HepG2 (cell line): Measurements from ENCODE around the gene PEX14. TPM values are rescaled to one million over a fixed set of nuclear protein-coding genes. Genes with fewer than 3 reads are reported as not detected.

Experiments used
- AHR ChIP-seq: IDR thresholded peaks from 2 replicates; pipeline ENCODE4 v1.6.1; 2018; ENCODE audit warnings: missing genetic modification reagents, missing compliant biosample characterization
- ARID4A ChIP-seq: sonication (generic); formaldehyde crosslinking; IDR thresholded peaks from 2 replicates; pipeline ENCODE4 v1.5.0; 2020; ENCODE audit warnings: mild to moderate bottlenecking, missing genetic modification reagents, borderline replicate concordance
- BCL6 ChIP-seq: IDR thresholded peaks from 2 replicates; pipeline ENCODE4 v1.6.1; 2016; ENCODE audit warnings: missing genetic modification reagents, missing compliant biosample characterization
- CEBPG ChIP-seq: IDR thresholded peaks from 2 replicates; pipeline ENCODE4 v1.6.1; 2016
- HOXA3 ChIP-seq: sonication (generic); formaldehyde crosslinking; IDR thresholded peaks from 2 replicates; pipeline ENCODE4 v1.5.0; 2020; ENCODE audit warnings: missing genetic modification reagents
- LCORL ChIP-seq, 2 experiments: fragments of 450-650 bp in 1 of 2; sonication (generic) in 1 of 2; formaldehyde crosslinking in 1 of 2; IDR thresholded peaks; 2 replicates each; pipeline versions ENCODE4 v1.5.0 to v1.6.1; 2017 to 2020; ENCODE audit warnings: antibody characterized with exemption in 1 of 2, missing genetic modification reagents in 1 of 2
- RFXANK ChIP-seq: IDR thresholded peaks from 2 replicates; pipeline ENCODE4 v1.6.1; 2016
- SMAD1 ChIP-seq: sonication (generic); formaldehyde crosslinking; IDR thresholded peaks from 2 replicates; pipeline ENCODE4 v1.4.0; 2020; ENCODE audit warnings: missing genetic modification reagents, low read depth, mild to moderate bottlenecking, borderline replicate concordance
- TBX3 ChIP-seq: fragments of 450-650 bp; IDR thresholded peaks from 2 replicates; pipeline ENCODE4 v1.6.1; 2017; ENCODE audit warnings: antibody characterized with exemption, mild to moderate bottlenecking, inconsistent platforms, borderline replicate concordance
- ZBTB44 ChIP-seq: sonication (generic); formaldehyde crosslinking; IDR thresholded peaks from 2 replicates; pipeline ENCODE4 v1.4.0; 2020; ENCODE audit warnings: missing genetic modification reagents
- ZFP36 ChIP-seq: fragments of 150-350 bp; IDR thresholded peaks from 2 replicates; pipeline ENCODE4 v1.6.1; 2018; ENCODE audit warnings: borderline replicate concordance, low read length, low read depth; ENCODE audit not compliant: partially characterized antibody
- ZFP91 ChIP-seq: sonication (generic); formaldehyde crosslinking; IDR thresholded peaks from 2 replicates; pipeline ENCODE4 v1.9.0; 2022; ENCODE audit warnings: missing genetic modification reagents, mild to moderate bottlenecking, borderline replicate concordance
- ZNF230 ChIP-seq: sonication (generic); formaldehyde crosslinking; IDR thresholded peaks from 2 replicates; pipeline ENCODE4 v1.4.0; 2020; ENCODE audit warnings: mild to moderate bottlenecking, missing genetic modification reagents
- ZNF33A ChIP-seq: sonication (generic); formaldehyde crosslinking; IDR thresholded peaks from 2 replicates; pipeline ENCODE4 v1.5.1; 2020; ENCODE audit warnings: missing genetic modification reagents, mild to moderate bottlenecking, moderate library complexity, borderline replicate concordance
- ZNF350 ChIP-seq: sonication (generic); formaldehyde crosslinking; IDR thresholded peaks from 2 replicates; pipeline ENCODE4 v1.4.0; 2020; ENCODE audit warnings: mild to moderate bottlenecking, low read depth, missing genetic modification reagents, borderline replicate concordance
- ZNF572 ChIP-seq: sonication (generic); formaldehyde crosslinking; IDR thresholded peaks from 2 replicates; pipeline ENCODE4 v1.5.1; 2020; ENCODE audit warnings: mild to moderate bottlenecking, missing genetic modification reagents
- ZNF576 ChIP-seq: sonication (generic); formaldehyde crosslinking; IDR thresholded peaks from 2 replicates; pipeline ENCODE4 v1.4.0; 2020; ENCODE audit warnings: mild to moderate bottlenecking, missing genetic modification reagents
- ZNF619 ChIP-seq: sonication (generic); formaldehyde crosslinking; IDR thresholded peaks from 2 replicates; pipeline ENCODE4 v1.4.0; 2020; ENCODE audit warnings: mild to moderate bottlenecking, missing genetic modification reagents
- ZNF674 ChIP-seq: sonication (generic); formaldehyde crosslinking; IDR thresholded peaks from 2 replicates; pipeline ENCODE4 v1.5.0; 2020; ENCODE audit warnings: low read depth, mild to moderate bottlenecking, missing genetic modification reagents
- ZNF790 ChIP-seq: sonication (generic); formaldehyde crosslinking; IDR thresholded peaks from 2 replicates; pipeline ENCODE4 v1.8.0; 2022; ENCODE audit warnings: missing genetic modification reagents, mild to moderate bottlenecking, borderline replicate concordance
- polyA plus RNA-seq, 8 experiments: library from polyadenylated mRNA; depleted of rRNA in 3 of 8; stranded (reverse) in 7 of 8; unstranded in 1 of 8; fragments of >200 nt; fragmentation: Illumina TruSeq in 4 of 8; extraction: Trizol in 4 of 8; gene quantifications; 2 replicates each; pipeline versions ENCODE4 v1.2.1 to v1.2.3, GENCODE V29; 2011 to 2016; ENCODE audit warnings: low read depth in 4 of 8, missing spikeins in 1 of 8, mixed read lengths in 1 of 8; ENCODE audit not compliant: insufficient read depth in 1 of 8
- total RNA-seq, 5 experiments: library from RNA; depleted of rRNA; stranded (reverse); fragments of >200 nt; fragmentation: Illumina TruSeq; extraction: Trizol; gene quantifications; 2 replicates each; pipeline ENCODE4 v1.2.3, GENCODE V29; 2016; ENCODE audit warnings: low read depth in 1 of 5

The PEX14 gene
- total and polyA plus RNA-seq, 2 of the 13 experiments (the other 11 are each of a cell fraction or from before 2014, with no cell fraction given): 6.5 to 9.9 TPM

GRCh38 chr1:10472220-10473144 lies 2.3 kb upstream of the PEX14 start, which contains the start of gene DFFA (continued):
- TF ChIP-seq HOXA3: peak; percentile 93
- TF ChIP-seq RFXANK (CRISPR knock-in tag): peak; percentile 65
- peak; percentile 83; the same call in 1 of the 2 replicates for TF ChIP-seq ZNF790 (CRISPR knock-in tag)
- no peak for TF ChIP-seq ZFP36
- peak; percentile 95 for TF ChIP-seq ZNF572
- TF ChIP-seq ZFP91: peak; percentile 89
- peak; percentile 81; the same call in 1 of the 2 replicates for TF ChIP-seq ZNF350 (CRISPR knock-in tag)
- TF ChIP-seq CEBPG: peak; percentile 33; the same call in 1 of the 2 replicates
- TF ChIP-seq ZNF619 (CRISPR knock-in tag): peak; percentile 98
- TF ChIP-seq ZNF576: no peak
- TF ChIP-seq AHR (CRISPR knock-in tag): peak; percentile 77; the same call in 1 of the 2 replicates
- TF ChIP-seq ARID4A (CRISPR knock-in tag): peak; percentile 95
- peak; percentile 65; the same call in 1 of the 2 replicates for TF ChIP-seq ZNF230
- TF ChIP-seq ZBTB44: peak; percentile 59; the same call in 1 of the 2 replicates
- TF ChIP-seq ZNF33A (CRISPR knock-in tag): no peak
- TF ChIP-seq TBX3: peak; percentile 55; the same call in 1 of the 2 replicates
- TF ChIP-seq SMAD1 (CRISPR knock-in tag): peak; percentile 94; the same call in 1 of the 2 replicates
- TF ChIP-seq ZNF674 (CRISPR knock-in tag): no peak
- TF ChIP-seq LCORL (IDR thresholded peaks at IDR 0.05): no peak
- TF ChIP-seq LCORL (CRISPR knock-in tag; IDR thresholded peaks at IDR 0.05): peak; percentile 72; the same call in 1 of the 2 replicates
- peak; percentile 67 for TF ChIP-seq BCL6 (CRISPR knock-in tag)
